HG03039 (cell line): ENCODE results near the gene PUM2.
"Not testable (repeated sequence)": the region's sequence is repeated elsewhere in the genome, so short reads cannot be mapped to it uniquely, and the experiment has no call there.

ENCODE experiments used
- ATAC-seq: cut with Tn5 transposase; IDR thresholded peaks from one replicate; pipeline ENCODE4 v1.9.1; 2021; ENCODE audit warnings: mild to moderate bottlenecking, moderate library complexity; ENCODE audit not compliant: unreplicated experiment

Gene PUM2

DNA sequence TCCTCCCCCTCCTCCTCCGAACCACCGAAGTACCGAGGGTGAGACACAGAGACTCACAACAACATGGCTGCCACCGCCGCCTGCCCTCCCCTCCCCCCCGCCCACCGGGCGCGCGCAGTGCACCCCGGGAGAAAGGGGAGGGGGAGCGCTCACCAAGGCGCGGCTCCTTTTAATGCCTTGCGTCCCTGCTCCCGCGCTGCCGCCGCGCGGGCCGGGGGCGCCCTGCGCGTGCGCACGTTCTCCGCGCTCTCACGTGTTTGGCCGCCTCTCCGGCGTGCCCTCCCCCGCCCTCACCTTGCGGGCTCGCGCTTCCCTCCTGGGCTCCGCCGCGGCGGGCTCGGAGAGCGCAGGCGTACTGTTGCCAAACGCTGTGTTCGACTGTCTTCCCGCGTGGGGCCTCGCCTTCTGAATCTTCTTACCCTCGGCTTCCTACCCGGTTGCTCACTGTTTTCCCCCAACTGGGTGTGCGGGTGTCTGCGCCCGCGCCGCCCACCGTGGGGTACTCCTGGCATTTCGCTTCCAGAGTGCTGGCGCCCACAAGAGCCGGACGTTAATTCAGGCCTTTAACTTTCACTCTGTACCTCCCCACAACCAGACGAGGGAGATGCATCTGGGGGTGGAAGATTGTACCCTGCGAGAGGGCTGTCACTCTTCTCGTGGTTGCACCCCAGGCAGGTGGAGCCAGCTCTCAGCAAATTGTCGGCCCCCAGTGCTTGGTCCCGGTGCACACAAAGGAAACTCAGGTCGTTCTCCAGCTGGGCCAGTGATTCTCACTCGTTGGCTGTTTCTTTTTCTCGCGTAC lies at the start of gene PUM2:
Gene PUM2 (minus strand): TSS at position 92 of the 802 bp plus-strand sequence. CDS start 23,484 bp downstream, outside the sequence.
- peak; percentile 82 for ATAC-seq

- ATAC-seq = no peak
These were observed 49.7 kb upstream of the PUM2 start for GRCh38 chr2:20400306-20400705.

- no peak for ATAC-seq
These were observed 48.4 kb upstream of the PUM2 start for GRCh38 chr2:20398956-20399567.

GRCh38 chr2:20397811-20398447 lies 47.3 kb upstream of the PUM2 start:
- no peak for ATAC-seq

- ATAC-seq = no peak
These were observed 45.8 kb upstream of the PUM2 start for GRCh38 chr2:20396356-20397000.

- ATAC-seq = no peak
These were observed 43.3 kb upstream of the PUM2 start for GRCh38 chr2:20393986-20394385.

- ATAC-seq = no peak
These were observed 41.5 kb upstream of the PUM2 start for GRCh38 chr2:20391951-20392699.

DNA sequence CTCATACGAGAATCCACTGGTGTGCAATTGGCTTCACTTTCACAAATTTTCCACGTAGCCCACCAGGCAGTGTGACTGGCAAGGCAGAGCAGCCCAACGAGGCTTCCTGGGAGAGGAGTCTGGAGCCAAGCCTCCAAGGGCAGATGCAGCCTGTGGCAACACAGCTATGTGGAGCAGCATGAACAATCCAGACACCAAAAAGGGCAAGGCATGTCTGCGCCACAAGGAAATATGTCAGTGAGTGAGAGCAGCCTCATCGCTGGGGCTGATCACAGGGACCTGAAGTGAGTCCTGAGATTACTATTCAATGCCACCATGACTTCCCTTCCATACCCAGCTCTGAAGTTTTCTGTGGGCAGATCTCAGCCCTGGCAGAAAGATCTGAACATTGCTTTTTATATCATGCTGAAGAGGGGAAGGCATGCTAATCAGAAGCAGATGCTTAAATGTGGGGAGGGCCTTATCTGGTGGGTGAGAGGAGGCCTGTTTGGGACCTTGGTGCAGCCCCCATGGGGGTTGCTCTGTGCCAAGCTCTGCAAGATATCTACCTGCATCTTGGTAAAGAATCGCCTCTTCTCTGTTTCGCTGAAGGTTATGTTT lies 40.0 kb upstream of the PUM2 start:
- ATAC-seq = no peak

- ATAC-seq = no peak
These were observed 34.3 kb upstream of the PUM2 start for GRCh38 chr2:20384953-20385352.

GRCh38 chr2:20382965-20383810 lies 32.5 kb upstream of the PUM2 start:
- no peak for ATAC-seq

DNA sequence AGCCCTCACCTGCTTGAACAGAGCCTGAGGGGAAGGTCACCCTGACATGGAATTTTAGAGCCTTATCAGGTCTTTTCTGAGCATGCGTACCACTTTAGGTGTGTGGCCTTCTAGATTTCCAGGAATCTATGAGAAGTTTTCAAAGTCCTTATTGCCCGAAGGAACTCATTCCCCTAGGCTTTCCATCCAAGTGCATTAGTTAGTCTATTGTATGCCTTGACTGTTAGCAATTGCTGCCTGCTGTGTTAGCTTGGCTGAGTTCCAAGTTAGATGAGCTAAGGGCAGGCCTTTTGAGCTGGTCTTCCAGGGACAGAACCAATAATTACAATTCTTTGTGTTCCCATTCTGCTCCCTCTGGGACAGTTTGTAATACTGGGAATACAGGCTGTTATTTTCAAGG lies 30.8 kb upstream of the PUM2 start:
- ATAC-seq = no peak

DNA sequence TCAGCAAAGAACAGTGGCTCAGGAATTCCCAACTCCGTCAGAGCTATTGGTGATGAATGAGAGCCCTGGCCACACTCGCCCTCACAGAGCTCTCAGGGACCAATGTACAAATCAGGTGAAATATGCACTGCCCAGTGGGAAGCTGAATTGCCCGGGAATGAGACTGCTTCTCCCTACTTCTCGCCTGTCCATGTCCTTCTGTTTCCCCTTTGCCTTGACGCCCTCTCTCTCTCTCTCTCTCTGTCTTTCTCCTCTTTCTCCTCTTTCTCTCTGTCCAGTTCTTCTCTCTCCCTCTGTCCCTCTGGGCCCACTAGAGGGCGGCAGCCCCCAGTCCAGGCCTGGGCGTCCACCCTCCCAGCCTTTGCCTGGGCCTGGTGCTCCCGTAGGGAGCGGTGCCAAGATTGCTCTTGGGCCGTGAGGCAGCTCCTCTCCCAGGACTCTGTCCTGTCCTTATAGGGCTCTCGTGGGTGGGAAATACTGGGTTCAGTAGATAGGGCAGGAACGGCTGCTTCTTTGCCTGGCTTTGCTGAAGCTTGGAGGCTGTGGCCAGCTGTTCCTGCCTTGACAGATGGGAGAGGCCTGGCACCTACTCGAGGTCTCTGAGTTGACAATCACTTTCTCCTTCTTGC lies 28.4 kb upstream of the PUM2 start:
- ATAC-seq = no peak

GRCh38 chr2:20378341-20378740 lies 27.7 kb upstream of the PUM2 start:
- no peak for ATAC-seq

DNA sequence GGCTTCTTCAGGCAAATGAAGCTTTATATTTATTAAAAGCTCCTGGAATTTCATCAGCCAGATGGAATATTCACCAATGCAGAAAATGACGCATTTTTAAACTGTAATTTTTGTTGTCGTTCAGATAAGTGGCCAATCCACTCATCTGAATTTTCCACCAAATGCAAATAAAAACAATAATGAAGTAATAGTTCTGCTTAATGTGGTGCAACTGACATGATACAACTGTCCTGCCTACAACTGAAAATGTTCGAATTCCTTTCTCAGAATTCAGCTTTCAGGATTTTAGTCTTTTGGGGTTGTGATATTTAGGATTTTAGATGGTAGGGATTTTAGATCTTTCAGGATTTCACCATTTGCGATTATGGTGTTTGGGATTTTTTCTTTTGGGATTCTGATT lies 27.1 kb upstream of the PUM2 start:
- no peak for ATAC-seq

- not testable (repeated sequence) for ATAC-seq
These were observed 24.3 kb upstream of the PUM2 start for GRCh38 chr2:20374982-20375381.

DNA sequence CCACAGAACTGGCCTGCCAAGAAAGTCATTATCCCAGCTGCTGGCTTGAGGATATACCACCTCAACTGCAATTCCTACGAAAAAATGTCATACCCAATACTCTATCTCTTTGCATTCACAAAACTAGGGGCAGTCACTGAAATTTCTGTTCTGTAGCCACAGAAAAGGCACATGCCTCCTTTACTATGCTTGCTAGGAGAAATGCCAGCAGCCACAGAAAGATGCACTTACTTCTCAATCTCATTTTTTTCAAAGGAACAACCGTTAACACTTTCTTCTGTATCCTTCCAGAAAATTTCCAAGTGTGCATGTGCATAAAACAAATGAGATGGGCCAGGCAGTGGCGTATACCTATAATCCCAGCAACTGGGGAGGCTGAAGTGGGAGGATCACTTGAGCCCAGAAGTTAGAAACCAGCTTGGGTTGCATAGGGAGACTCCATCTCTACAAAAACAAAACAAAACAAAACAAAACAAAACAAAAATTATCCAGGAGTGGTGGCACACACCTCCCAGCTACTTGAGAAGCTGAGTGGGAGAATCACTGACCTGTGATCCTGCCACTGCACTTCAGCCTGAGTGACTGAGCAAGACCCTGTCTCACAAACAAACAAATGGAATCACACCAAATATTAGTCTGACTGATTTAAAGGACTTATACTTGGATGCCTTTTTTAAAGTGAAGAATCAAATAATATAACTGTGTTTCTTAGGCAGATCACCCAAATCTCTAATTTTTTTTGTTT lies 22.4 kb upstream of the PUM2 start:
- ATAC-seq = no peak

- ATAC-seq = no peak
These were observed 20.8 kb upstream of the PUM2 start for GRCh38 chr2:20371323-20372025.

DNA sequence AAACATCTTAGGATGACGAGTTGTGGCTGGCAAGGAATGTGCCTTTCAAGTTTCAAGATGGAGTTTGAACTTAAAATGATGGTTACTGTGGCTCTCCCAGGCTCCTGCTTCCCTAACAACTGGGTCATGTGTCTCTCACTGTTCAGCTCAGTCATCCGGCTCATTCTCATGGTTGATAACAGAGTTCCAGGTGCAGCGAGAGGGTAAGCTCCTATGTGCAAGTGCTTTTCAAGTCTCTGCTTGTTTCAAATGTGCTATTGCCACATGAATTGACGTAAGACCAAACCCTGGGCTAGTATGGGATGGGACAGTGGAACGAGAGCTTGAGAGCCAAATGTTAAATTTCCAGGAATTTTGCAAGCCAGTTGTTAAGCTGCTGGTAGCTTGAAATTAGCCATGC lies 19.5 kb upstream of the PUM2 start:
- ATAC-seq = no peak
